ENCODE data around the gene ANXA1. TPM values are rescaled to one million over a fixed set of nuclear protein-coding genes. Genes with fewer than 3 reads are reported as not detected.

Gene ANXA1
- total RNA-seq, 3 donors from 2014 or later: 364 to 729 (median 628) TPM

- Histone ChIP-seq H3K4me3 (no peak overlapping the region), H3K27me3 (no peaks in the 10 kb centered on the region), H3K9me3 (no peaks in the 10 kb centered on the region), H3K36me3 (no peaks in the 10 kb centered on the region), H3K4me1 (no peaks in the 10 kb centered on the region), H3K27ac (no peak overlapping the region)
- no peak for DNase-seq (ENCODE audit: low spot score in 2 of 2)
- TF ChIP-seq POLR2A (IDR thresholded peaks at IDR 0.05) (no peak), POLR2AphosphoS5 (IDR thresholded peaks at IDR 0.05) (no peak), CTCF (IDR thresholded peaks at IDR 0.05) (no peak)
- intact Hi-C loops (cut with DNase I; ENCODE audit: low total_unique reads): no loop called here
Measured at GRCh38 chr9:73206851-73207250, 55.2 kb downstream of the ANXA1 start.

GRCh38 chr9:73210886-73211666 is 59.4 kb downstream of the ANXA1 start:
- H3K4me3 ChIP-seq: no peak overlapping the region

DNA sequence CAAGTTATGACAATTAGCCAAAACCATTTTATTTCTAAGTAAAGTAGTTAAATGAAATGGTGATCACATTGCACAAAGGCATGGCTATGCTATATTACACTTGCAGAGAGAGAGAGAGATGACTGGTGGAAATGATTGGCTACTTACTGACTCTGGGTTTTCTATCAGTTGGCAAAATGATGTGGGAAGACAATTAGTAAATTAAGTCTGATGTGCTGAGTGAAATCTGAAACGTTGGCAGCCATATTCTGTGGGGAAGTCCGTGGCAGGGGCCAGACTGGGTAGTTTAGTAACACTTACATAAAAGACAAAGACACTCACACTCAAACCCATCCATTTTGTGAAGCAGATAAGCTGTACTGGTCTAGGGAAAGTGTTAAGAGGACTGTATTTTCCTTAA is 61.6 kb downstream of the ANXA1 start:
- Histone ChIP-seq H3K27ac (no peak overlapping the region), H3K36me3 (no peaks in the 10 kb centered on the region), H3K4me1 (no peaks in the 10 kb centered on the region), H3K4me3 (no peak overlapping the region), H3K27me3 (no peaks in the 10 kb centered on the region), H3K9me3 (no peaks in the 10 kb centered on the region)
- DNase-seq (ENCODE audit: low spot score in 2 of 2): no peak
- intact Hi-C loops (cut with DNase I; ENCODE audit: low total_unique reads): no loop called here
- TF ChIP-seq POLR2A (IDR thresholded peaks at IDR 0.05) (no peak), CTCF (IDR thresholded peaks at IDR 0.05) (no peak)

More at GRCh38 chr9:73210886-73211666, 59.4 kb downstream of the ANXA1 start:
- no peak for DNase-seq (ENCODE audit: low spot score in 2 of 2)
- Histone ChIP-seq H3K9me3 (no peaks in the 10 kb centered on the region), H3K36me3 (no peaks in the 10 kb centered on the region), H3K27me3 (no peaks in the 10 kb centered on the region), H3K27ac (no peak overlapping the region), H3K4me1 (no peaks in the 10 kb centered on the region)
- intact Hi-C loops (cut with DNase I; ENCODE audit: low total_unique reads): no loop called here
- TF ChIP-seq POLR2AphosphoS5 (IDR thresholded peaks at IDR 0.05) (no peak), CTCF (IDR thresholded peaks at IDR 0.05) (no peak), POLR2A (IDR thresholded peaks at IDR 0.05) (no peak)

DNA sequence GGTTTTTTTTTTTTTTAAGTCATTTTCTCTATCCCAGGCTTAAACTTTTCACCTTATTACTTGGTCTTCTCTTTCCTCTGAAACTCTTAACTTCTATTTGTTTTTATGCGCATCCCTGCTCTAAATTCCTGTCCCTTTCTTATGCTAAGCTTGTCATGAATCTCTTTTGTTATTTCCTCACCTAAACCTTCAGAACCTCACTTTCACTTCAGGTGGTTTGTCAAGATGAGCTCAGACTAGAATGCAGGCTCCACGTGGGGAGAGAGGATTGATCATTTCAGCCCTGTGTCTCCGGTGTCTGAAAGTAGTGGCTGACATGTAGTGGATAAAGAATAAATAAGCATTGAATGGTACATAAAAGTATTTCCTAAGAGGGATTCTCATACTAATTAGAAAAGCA is 63.6 kb downstream of the ANXA1 start:
- H3K27ac ChIP-seq: no peak overlapping the region
- no peak for DNase-seq (ENCODE audit: low spot score in 2 of 2)
- H3K9me3 ChIP-seq: no peaks in the 10 kb centered on the region
- no peaks in the 10 kb centered on the region for H3K36me3 ChIP-seq
- intact Hi-C loops (cut with DNase I; ENCODE audit: low total_unique reads): no loop called here
- TF ChIP-seq POLR2A (IDR thresholded peaks at IDR 0.05) (no peak), POLR2AphosphoS5 (IDR thresholded peaks at IDR 0.05) (no peak), CTCF (IDR thresholded peaks at IDR 0.05) (no peak)
- H3K4me3 ChIP-seq: no peak overlapping the region
- no peaks in the 10 kb centered on the region for H3K27me3 ChIP-seq
- no peaks in the 10 kb centered on the region for H3K4me1 ChIP-seq

GRCh38 chr9:73216100-73216499 is 64.4 kb downstream of the ANXA1 start:
- TF ChIP-seq POLR2AphosphoS5 (IDR thresholded peaks at IDR 0.05): no peak
- TF ChIP-seq POLR2A (IDR thresholded peaks at IDR 0.05): no peak
- no peak for TF ChIP-seq CTCF (IDR thresholded peaks at IDR 0.05)
- intact Hi-C loops (cut with DNase I; ENCODE audit: low total_unique reads): no loop called here
- no peaks in the 10 kb centered on the region for H3K9me3 ChIP-seq
- H3K4me1 ChIP-seq: no peaks in the 10 kb centered on the region
- H3K36me3 ChIP-seq: no peaks in the 10 kb centered on the region
- H3K27me3 ChIP-seq: no peaks in the 10 kb centered on the region
- DNase-seq (ENCODE audit: low spot score in 2 of 2): no peak
- no peak overlapping the region for H3K27ac ChIP-seq
- no peak overlapping the region for H3K4me3 ChIP-seq

Other genes with a start within 250 kb of the ANXA1 start
- gene ALDH1A1, start 198.8 kb upstream of the ANXA1 start, total RNA-seq: 100 to 1,000 TPM in 1 of 3 donors, 10 to 100 TPM in 2; 67.2 to 233 (median 80.1) TPM